HCT116 (cell line): ENCODE results near the gene DPYD.
A peak's percentile ranks its signal among the peaks of the same experiment; 100 is the strongest.

Experiments used
- CEBPB ChIP-seq: IDR thresholded peaks from 2 replicates; pipeline ENCODE4 v1.6.1; 2012; ENCODE audit warnings: low read depth
- CTCF ChIP-seq, 3 experiments: fragments of 200-600 bp in 1 of 3; sonication (generic) in 1 of 3; IDR thresholded peaks in 2 of 3; conservative IDR thresholded peaks in 1 of 3; 2 replicates each; pipeline ENCODE4 v1.5.1; 2012 to 2017; ENCODE audit warnings: low read depth in 2 of 3, low read length in 2 of 3, antibody characterized with exemption in 1 of 3, borderline replicate concordance in 1 of 3, control low read depth in 1 of 3, mild to moderate bottlenecking in 1 of 3, mixed read lengths in 1 of 3, mixed run types in 1 of 3, moderate library complexity in 1 of 3; ENCODE audit not compliant: insufficient read depth in 1 of 3
- EZH2 ChIP-seq: fragments of 200-600 bp; sonication (generic); IDR thresholded peaks from 2 replicates; pipeline ENCODE4 v1.6.1; 2017; ENCODE audit warnings: antibody characterized with exemption, mixed run types
- MAX ChIP-seq: IDR thresholded peaks from 2 replicates; pipeline ENCODE4 v1.6.1; 2012
- POLR2A ChIP-seq: IDR thresholded peaks from 2 replicates; pipeline ENCODE4 v1.7.0; 2011; ENCODE audit warnings: borderline replicate concordance; ENCODE audit not compliant: insufficient read depth, insufficient read length; ENCODE audit errors: extremely low read depth
- POLR2AphosphoS5 ChIP-seq: IDR thresholded peaks from 2 replicates; pipeline ENCODE4 v1.6.1; 2011; ENCODE audit warnings: mild to moderate bottlenecking, low read depth, low read length, moderate library complexity
- RAD21 ChIP-seq: IDR thresholded peaks from 2 replicates; pipeline ENCODE4 v1.6.1; 2012; ENCODE audit warnings: low read depth, mild to moderate bottlenecking
- REST ChIP-seq: IDR thresholded peaks from 2 replicates; pipeline ENCODE4 v1.6.1; 2012; ENCODE audit warnings: low read depth
- YY1 ChIP-seq: IDR thresholded peaks from 2 replicates; pipeline ENCODE4 v1.6.1; 2011; ENCODE audit warnings: low read length, low read depth, moderate library complexity, mild to moderate bottlenecking; ENCODE audit not compliant: insufficient replicate concordance; ENCODE audit errors: extremely low read depth
- ZBTB33 ChIP-seq: IDR thresholded peaks from 2 replicates; pipeline ENCODE4 v1.6.1; 2011; ENCODE audit warnings: mild to moderate bottlenecking, low read length, moderate library complexity; ENCODE audit not compliant: insufficient replicate concordance; ENCODE audit errors: extremely low read depth
- ZFX ChIP-seq: fragments of 450-650 bp; IDR thresholded peaks from 2 replicates; pipeline ENCODE4 v1.6.1; 2017

- TF ChIP-seq RAD21 = peak; percentile 73
- TF ChIP-seq CTCF (IDR thresholded peaks at IDR 0.05 in 2 of 3, conservative IDR thresholded peaks at IDR 0.05 in 1 of 3; ENCODE audit: borderline replicate concordance in 1 of 3, insufficient read depth in 1 of 3, low read depth in 2 of 3, low read length in 2 of 3) = peak; percentile 30 to 67 (median 38); a peak in 5 of 6 replicates
- no peak for TF ChIP-seq POLR2AphosphoS5
- no peak for TF ChIP-seq YY1
- no peak for TF ChIP-seq EZH2
- TF ChIP-seq POLR2A = no peak
- TF ChIP-seq REST = no peak
- no peak for TF ChIP-seq MAX
- no peak for TF ChIP-seq CEBPB
- no peak for TF ChIP-seq ZFX
- TF ChIP-seq ZBTB33 = no peak
Measured at GRCh38 chr1:97820470-97821188, 100.2 kb downstream of the DPYD start.
